Common myeloid progenitor, CD34-positive (primary cell): ENCODE measurements around the gene SUPT20HL1.
"Not testable (repeated sequence)": the region's sequence is repeated elsewhere in the genome, so short reads cannot be mapped to it uniquely, and the experiment has no call there.

ENCODE experiments used
- CTCF ChIA-PET: fragments of 350-600 bp; sonication (Branson Sonifier 250); formaldehyde crosslinking; loops from one replicate; lab custom pipeline; 2021; ENCODE audit warnings: antibody characterized with exemption; lab: Charles Lee
- POLR2A ChIA-PET: fragments of 350-600 bp; sonication (Branson Sonifier 250); formaldehyde crosslinking; loops from one replicate; lab custom pipeline; 2021; ENCODE audit warnings: antibody characterized with exemption; lab: Charles Lee
- DNase-seq, 3 donors: peaks; one replicate each; pipeline versions ENCODE4 v3.0.0 to v3.0.0-alpha.2; 2013
- H3K27ac ChIP-seq, 2 experiments: 1 replicate in 1 of 2; 2 replicates in 1 of 2; pipeline ENCODE4 v1.7.0; 2013; ENCODE audit warnings: inconsistent platforms in 2 of 2, low read length in 2 of 2, mild to moderate bottlenecking in 2 of 2, low read depth in 1 of 2, moderate library complexity in 1 of 2; ENCODE audit not compliant: severe bottlenecking in 2 of 2, insufficient read depth in 1 of 2, poor library complexity in 1 of 2
- H3K27me3 ChIP-seq, 5 experiments: replicated peaks in 2 of 5; 1 replicate in 3 of 5; 2 replicates in 2 of 5; pipeline versions ENCODE4 v1.6.1 to v1.7.0; 2013; ENCODE audit warnings: low read length in 4 of 5, mild to moderate bottlenecking in 2 of 5, moderate library complexity in 2 of 5, inconsistent platforms in 1 of 5; ENCODE audit not compliant: insufficient read depth in 5 of 5, control insufficient read depth in 4 of 5
- H3K36me3 ChIP-seq, 4 experiments: 1 replicate in 2 of 4; 2 replicates in 2 of 4; pipeline versions ENCODE4 v1.6.1 to v1.7.0; 2013; ENCODE audit warnings: low read length in 3 of 4, control low read depth in 1 of 4, mild to moderate bottlenecking in 1 of 4; ENCODE audit not compliant: control insufficient read depth in 4 of 4, insufficient read depth in 4 of 4
- H3K4me1 ChIP-seq, 4 experiments: 1 replicate in 3 of 4; 2 replicates in 1 of 4; pipeline versions ENCODE4 v1.6.1 to v1.7.1; 2013; ENCODE audit warnings: low read length in 3 of 4, mild to moderate bottlenecking in 3 of 4, control low read depth in 1 of 4, inconsistent platforms in 1 of 4, moderate library complexity in 1 of 4; ENCODE audit not compliant: control insufficient read depth in 4 of 4, insufficient read depth in 4 of 4; ENCODE audit errors: control extremely low read depth in 1 of 4
- H3K4me3 ChIP-seq, 7 experiments: 1 replicate in 4 of 7; 2 replicates in 3 of 7; pipeline versions ENCODE4 v1.5.1 to v1.7.0; 2013; ENCODE audit warnings: mild to moderate bottlenecking in 7 of 7, low read length in 6 of 7, moderate library complexity in 6 of 7, inconsistent platforms in 2 of 7, low read depth in 2 of 7, control low read depth in 1 of 7; ENCODE audit not compliant: insufficient read depth in 4 of 7, control insufficient read depth in 1 of 7; ENCODE audit errors: extremely low read depth in 1 of 7
- H3K9me3 ChIP-seq, 5 experiments: 1 replicate in 4 of 5; 2 replicates in 1 of 5; pipeline versions ENCODE4 v1.6.1 to v1.7.1; 2013; ENCODE audit warnings: low read length in 4 of 5, mild to moderate bottlenecking in 2 of 5, inconsistent platforms in 1 of 5, low read depth in 1 of 5, moderate library complexity in 1 of 5; ENCODE audit not compliant: control insufficient read depth in 4 of 5, insufficient read depth in 2 of 5; ENCODE audit errors: control extremely low read depth in 1 of 5
- WGBS: methylation state at CpG from one replicate; pipeline ENCODE4 v1.1.5; 2013; ENCODE audit not compliant: insufficient coverage; 5-methylcytosine and 5-hydroxymethylcytosine counted together

The SUPT20HL1 gene

GRCh38 chrX:24357106-24357505, 3.3 kb upstream of the SUPT20HL1 start:
- peaks cover 0 to 2% (median 0%) of the 10 kb centered on the region in 5 experiments for H3K27me3 ChIP-seq
- peaks cover 0 to 3% (median 0%) of the 10 kb centered on the region in 4 experiments for H3K4me1 ChIP-seq
- peak in 2 of 3 donors; percentile 42 to 60 for DNase-seq
- H3K36me3 ChIP-seq, result no peaks in the 10 kb centered on the region
- no peak overlapping the region for H3K27ac ChIP-seq
- ChIA-PET CTCF (interaction anchor here (2.2 kb wide), 1 partner anchor 14 kb away, joined by 6 read pairs; no protein-coding TSS in a partner anchor), POLR2A (no interaction called here)
- no peak overlapping the region for H3K4me3 ChIP-seq
- peaks cover 0 to 2% (median 0%) of the 10 kb centered on the region in 5 experiments for H3K9me3 ChIP-seq

DNA sequence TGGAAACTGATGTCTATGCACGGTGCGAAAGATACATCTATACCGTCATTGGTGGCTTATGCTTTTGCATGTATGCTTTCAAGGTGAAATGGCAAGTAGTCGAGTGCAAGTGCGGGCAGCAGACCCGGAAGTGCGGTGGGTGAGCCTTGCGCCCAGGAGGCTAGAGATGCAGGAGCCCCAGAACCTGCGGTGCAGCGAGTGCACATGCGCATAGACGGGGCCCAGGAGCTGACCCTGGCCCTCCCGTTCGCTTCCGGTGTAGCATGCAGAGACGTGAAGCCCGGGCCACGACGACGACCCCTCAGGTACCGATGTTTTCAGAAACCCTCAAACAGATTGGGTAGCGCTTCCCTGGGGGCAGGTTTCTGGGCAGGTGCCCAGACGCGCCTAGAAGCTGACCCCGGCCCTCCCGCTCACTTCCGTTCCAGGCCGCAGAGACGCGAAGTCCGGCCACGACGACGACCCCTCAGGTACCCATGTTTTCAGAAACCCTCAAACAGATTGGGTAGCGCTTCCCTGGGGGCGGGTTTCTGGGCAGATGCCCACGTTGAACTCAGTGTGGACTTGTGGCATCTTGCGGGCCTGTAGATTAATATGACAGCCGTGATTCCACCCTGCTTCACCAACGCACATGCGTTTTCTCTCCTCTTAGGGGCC, 1.8 kb downstream of the SUPT20HL1 start:
- CTCF ChIA-PET, POLR2A ChIA-PET, H3K36me3 ChIP-seq, H3K4me1 ChIP-seq, DNase-seq, H3K27me3 ChIP-seq, H3K27ac ChIP-seq, H3K4me3 ChIP-seq, H3K9me3 ChIP-seq: not testable (repeated sequence)
- 93% methylated on average over 16 of the region's 41 CpGs for WGBS

DNA sequence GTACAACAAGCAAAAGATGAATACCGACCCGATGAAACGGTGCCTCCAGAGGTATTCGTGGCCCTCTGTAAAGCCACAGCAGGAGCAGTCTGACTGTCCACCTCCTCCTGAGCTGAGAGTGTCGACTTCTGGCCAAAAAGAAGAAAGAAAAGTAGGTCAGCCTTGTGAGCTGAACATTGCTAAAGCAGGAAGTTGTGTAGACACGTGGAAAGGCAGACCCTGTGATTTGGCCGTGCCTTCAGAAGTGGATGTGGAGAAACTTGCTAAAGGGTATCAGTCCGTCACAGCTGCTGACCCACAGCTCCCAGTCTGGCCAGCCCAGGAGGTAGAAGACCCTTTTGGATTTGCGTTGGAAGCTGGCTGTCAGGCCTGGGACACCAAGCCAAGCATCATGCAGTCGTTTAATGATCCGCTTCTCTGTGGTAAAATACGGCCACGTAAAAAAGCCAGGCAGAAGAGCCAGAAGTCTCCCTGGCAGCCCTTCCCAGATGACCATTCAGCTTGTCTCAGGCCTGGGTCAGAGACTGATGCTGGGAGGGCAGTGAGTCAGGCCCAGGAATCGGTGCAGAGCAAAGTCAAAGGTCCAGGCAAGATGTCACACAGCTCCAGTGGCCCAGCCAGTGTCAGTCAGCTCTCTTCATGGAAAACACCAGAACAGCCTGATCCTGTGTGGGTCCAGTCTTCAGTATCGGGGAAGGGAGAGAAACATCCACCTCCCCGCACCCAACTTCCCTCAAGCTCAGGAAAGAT, 3.2 kb downstream of the SUPT20HL1 start:
- H3K27me3 ChIP-seq, DNase-seq, H3K9me3 ChIP-seq, CTCF ChIA-PET, H3K4me1 ChIP-seq, H3K4me3 ChIP-seq, H3K27ac ChIP-seq, POLR2A ChIA-PET, H3K36me3 ChIP-seq: not testable (repeated sequence)
- WGBS, result 87% methylated on average over 7 of the region's 16 CpGs

- no peak for DNase-seq
- H3K27ac ChIP-seq, result no peak overlapping the region
- H3K36me3 ChIP-seq, result no peaks in the 10 kb centered on the region
- 82% methylated on average over 3 of the region's 5 CpGs for WGBS
- H3K4me3 ChIP-seq, result no peak overlapping the region
- no peaks in the 10 kb centered on the region for H3K9me3 ChIP-seq
- peaks cover 0 to 5% (median 0%) of the 10 kb centered on the region in 5 experiments for H3K27me3 ChIP-seq
- CTCF ChIA-PET, result no interaction called here
- POLR2A ChIA-PET, result no interaction called here
- no peaks in the 10 kb centered on the region for H3K4me1 ChIP-seq
Observed at GRCh38 chrX:24364326-24364725, 3.9 kb downstream of the SUPT20HL1 start.

DNA sequence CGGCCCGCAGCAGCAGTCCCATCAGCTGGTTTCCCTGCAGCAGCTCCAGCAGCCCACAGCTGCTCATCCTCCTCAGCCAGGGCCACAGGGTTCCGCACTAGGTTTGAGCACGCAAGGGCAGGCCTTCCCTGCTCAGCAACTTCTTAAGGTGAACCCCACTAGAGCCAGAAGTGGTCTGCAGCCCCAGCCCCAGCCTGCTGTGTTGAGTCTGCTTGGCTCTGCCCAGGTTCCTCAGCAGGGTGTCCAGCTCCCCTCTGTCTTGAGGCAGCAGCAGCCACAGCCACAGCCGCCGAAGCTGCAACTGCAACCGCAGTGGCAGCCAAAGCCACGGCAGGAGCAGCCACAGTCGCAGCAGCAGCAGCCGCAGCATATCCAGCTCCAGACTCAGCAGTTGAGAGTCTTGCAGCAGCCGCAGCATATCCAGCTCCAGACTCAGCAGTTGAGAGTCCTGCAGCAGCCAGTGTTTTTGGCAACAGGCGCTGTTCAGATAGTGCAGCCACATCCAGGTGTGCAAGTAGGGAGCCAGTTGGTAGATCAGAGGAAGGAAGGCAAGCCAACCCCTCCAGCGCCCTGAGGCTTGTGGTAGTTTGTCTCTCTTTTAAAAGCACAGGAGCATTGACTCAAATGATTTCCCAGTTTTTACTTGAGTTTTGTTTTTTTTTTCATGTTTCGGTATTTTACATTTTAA, 4.6 kb downstream of the SUPT20HL1 start:
- Histone ChIP-seq H3K27me3 (peaks cover 0 to 5% (median 0%) of the 10 kb centered on the region in 5 experiments), H3K4me3 (no peak overlapping the region), H3K27ac (no peak overlapping the region), H3K9me3 (no peaks in the 10 kb centered on the region), H3K4me1 (no peaks in the 10 kb centered on the region), H3K36me3 (no peaks in the 10 kb centered on the region)
- no peak for DNase-seq
- ChIA-PET POLR2A (no interaction called here), CTCF (no interaction called here)
- 92% methylated on average over 11 of the region's 14 CpGs for WGBS

GRCh38 chrX:24366762-24367400, 6.4 kb downstream of the SUPT20HL1 start:
- H3K27me3 ChIP-seq, result peaks cover 0 to 21% (median 0%) of the 10 kb centered on the region in 5 experiments
- no CpG with 5 or more reads among the region's 4 CpGs for WGBS

More at GRCh38 chrX:24366762-24367400, 6.4 kb downstream of the SUPT20HL1 start:
- H3K36me3 ChIP-seq, DNase-seq, POLR2A ChIA-PET, H3K9me3 ChIP-seq, H3K4me3 ChIP-seq, H3K27ac ChIP-seq, CTCF ChIA-PET, H3K4me1 ChIP-seq: not testable (repeated sequence)
